HG03196 (cell line): ENCODE data around the gene MSANTD7.
"Not testable (repeated sequence)": the region's sequence is repeated elsewhere in the genome, so short reads cannot be mapped to it uniquely, and the experiment has no call there.

Experiments
- ATAC-seq: cut with Tn5 transposase; IDR thresholded peaks from one replicate; pipeline ENCODE4 v1.9.1; 2021; ENCODE audit not compliant: unreplicated experiment

MSANTD7 gene

DNA sequence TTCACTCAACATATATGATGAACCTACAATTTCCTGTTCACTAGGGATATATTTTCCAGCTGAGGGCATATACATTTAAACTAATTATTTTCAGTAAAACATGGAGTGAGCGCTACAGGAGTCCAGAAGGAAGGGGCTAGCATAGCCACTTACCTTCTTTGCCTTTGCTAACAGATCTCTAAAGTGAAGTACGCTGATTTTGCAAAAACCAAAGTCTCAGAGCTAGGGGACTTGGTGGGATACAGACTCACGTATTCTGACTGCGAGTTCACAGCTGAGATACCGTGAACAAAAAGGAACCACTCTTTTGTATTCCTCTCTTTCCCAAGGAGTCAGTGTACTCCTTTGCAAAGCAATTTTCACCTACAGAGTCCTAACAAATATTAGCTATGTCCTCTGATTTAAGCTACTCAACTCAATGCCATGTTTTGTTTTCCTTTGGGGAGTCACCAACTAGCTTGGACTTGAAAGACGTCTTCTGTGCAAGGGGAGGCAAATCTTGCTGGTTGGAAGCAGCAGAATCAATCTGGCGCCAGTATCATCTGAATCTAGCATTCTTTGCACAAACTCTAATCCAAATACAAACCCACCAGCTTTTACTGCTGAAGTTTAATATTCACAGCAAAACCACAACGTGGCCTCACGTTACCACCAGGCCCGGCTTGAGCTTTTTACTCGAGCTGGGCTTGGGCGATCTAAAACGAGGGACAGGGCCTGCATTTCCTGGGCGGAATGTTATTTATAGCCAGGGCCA, 926 bp upstream of the MSANTD7 start:
- ATAC-seq: no peak

DNA sequence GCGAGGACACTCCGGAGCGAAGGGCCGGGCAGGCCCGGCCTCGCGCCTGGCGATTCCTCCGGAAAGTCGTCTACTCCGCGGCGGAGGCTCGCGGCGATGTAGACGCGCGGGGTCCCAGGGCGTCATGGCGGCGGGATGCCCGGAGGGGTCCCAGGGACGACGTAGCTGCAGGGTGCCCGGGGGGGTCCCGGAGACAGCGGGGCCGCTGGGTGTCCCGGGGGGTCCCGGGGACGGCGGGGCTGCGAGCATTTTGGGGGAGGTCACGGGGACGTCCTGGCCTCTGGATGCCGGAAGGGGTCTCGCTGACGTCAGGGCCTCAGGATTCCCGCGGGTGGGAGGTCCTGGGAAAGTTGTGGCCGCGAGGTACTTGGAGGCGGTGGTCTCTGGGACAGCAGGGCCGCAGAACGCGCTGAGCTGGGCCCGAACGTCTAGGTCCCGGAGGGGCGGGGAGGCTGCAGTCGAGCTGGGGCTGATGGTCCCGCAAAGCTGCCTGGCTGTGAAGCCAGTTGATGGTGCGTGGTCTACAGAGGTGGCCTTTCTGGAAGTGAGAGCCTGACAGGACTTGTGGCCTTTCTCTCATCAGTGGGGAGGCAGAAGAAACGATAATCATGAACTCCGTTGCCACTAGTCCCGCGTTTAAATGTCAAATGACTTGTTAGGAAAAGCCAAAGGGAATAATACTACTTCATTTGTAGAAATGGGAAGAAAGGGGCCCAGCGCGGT, 637 bp downstream of the MSANTD7 start:
- ATAC-seq: peak; percentile 8

DNA sequence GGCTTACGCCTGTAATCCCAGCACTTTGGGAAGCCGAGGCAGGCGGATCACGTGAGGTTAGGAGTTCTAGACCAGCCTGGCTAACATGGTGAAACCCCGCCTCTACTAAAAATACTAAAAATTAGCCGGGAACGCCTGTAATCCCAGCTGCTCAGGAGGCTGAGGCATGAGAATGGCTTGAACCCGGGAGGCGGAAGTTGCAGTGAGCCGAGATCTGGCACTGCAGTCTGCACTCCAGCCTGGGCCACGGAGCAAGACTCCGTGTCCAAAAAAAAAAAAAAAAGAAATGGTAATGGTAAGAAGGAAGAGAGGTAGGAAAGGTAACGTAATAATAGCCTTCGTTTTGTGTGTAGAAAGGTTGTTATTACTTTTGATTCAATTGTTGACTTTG, 1.2 kb downstream of the MSANTD7 start:
- no peak for ATAC-seq

DNA sequence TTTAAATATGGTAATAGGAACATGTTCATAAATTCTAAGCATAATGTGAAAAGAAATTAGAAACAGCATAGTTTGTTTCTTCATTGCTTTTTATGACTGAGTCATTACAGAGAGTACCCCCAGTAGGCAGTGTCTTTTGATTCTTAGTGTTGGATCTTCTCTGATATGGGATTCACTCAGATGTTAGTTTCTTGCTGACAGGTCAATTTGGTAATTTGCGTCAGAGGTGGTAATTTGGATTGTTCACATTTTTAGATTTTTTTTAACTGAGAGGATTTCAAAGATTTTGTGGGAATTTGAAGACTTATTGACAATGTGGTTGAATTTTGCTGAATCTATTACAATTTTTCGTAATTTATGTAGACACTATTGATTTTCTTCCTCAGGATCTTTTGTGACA, 2.1 kb downstream of the MSANTD7 start:
- ATAC-seq: no peak

DNA sequence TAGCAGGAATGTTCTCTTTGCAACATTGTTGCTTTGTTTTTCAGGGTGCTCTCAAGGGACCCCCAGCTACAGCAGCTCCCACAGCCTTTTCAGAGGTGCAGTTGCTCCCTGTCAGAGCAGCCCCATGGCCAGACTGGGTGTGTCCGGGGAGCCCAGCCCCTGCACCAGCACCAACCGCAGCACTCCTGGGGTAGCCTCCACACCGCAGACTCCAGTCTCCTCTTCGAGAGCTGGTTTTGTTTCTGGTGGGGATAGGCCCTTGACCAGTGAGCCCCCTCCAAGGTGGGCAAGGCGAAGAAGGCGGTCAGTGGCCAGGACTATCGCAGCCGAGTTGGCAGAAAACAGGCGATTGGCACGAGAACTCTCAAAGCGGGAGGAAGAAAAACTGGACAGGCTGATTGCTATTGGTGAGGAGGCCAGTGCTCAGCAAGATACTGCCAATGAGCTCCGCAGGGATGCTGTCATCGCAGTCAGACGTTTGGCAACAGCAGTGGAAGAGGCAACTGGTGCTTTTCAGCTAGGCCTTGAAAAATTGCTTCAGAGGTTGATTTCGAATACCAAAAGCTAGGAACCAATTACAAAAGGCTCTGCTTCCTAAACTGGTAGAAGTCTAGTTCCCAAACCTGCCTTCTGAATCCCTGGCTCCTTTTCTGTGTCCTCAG, 5.4 kb downstream of the MSANTD7 start:
- ATAC-seq: no peak

DNA sequence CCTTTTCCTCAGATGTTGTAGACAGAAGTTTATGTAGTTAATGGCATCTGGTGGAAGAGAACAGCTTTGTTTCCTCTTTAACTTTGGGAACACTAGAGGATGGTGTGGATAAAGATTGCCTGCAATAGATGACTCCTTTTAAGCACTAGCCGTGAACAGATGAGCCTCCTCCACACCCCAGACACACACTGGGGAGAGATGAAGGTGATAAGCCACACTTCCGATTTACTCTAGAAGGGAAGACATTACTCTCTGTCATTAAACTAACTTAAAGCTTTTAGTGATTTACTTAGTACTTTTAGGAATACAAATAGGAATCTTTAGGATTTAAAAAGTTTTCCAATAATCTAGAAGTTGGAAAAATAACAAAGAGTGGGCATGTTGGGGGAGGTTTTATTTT, 6.8 kb downstream of the MSANTD7 start:
- no peak for ATAC-seq

DNA sequence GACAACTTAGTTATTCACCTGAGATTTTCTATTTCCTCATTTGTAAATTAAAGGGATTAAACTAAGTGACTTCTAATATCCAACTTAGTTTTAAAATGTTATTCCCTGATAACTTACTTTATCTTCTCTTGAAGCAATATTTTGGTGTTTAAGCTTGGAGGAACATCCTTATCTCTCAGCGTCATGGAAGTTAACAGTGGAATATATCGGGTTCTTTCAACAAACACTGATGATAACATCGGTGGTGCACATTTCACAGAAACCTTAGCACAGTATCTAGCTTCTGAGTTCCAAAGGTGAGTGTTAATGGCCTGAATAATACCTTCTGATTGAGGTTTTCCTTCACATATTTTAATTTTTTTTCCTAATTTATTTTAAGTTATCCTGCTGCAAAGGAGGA, 14.1 kb downstream of the MSANTD7 start:
- ATAC-seq: no peak

DNA sequence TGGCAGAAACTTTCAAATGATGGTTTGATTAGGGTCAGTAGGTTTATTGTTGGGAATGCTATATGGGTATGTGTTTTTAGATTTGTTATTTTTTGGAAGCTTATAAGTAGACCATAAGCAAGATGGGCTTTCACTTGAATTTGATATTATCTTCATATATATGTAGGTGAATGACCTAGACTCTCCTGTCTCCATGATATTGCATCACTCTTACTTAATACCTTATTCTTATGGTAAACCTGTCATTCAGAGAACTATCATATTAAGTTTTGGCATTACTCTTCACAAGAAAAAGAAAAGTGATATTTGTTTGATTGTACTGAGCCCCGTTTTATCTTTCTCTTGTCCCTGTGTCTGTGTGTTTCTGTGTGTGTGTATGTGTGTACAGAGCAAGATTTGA, 17.3 kb downstream of the MSANTD7 start:
- ATAC-seq: no peak

DNA sequence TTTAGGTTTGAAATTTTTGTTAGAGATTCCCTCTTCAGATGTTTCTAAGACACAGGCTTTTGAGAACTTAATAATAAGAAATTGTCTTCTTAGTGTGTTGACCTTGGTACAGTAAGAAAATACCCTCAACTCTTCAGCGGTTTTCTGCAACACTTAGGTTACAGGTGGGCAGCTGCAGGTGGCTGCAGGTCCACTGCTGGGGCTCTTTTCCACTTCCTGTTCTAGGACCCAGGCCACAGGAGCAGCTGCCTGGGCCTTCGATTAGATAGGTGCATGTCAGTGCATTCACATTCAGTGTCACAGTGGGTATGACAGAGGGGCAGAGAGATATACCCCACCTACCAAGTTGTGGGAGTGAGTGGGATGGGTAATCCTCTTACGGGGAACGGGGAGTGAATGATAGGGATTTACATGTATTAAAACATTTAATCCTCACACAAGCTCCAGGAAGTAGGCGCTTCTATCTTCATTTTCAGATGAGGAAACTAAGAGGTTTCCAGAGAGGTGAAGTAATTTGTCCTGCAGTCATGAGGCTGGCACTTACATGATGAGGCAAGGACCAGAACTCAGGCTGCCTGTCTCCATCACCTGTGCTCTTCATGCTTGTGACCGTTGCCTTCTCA, 20.3 kb downstream of the MSANTD7 start:
- no peak for ATAC-seq

DNA sequence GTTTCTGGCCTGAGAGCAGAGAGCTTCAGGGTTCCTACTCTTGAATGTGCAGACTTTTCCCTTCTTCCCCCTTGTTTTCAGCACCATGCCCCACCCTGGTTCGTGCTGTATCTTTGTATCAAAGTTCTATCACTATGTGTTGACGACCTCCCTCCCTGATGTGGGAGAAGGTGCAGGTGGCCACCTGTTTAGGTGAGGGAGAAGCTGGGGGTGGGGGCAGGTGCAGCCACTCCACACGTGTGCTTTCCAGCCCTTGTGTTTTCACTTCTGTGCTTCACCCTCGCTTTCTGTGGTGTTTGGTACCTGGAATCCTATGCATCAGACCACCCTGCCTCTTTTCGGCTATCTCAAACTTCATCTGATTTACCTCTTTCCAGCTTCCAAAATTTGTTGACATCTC, 20.9 kb downstream of the MSANTD7 start:
- ATAC-seq: no peak

DNA sequence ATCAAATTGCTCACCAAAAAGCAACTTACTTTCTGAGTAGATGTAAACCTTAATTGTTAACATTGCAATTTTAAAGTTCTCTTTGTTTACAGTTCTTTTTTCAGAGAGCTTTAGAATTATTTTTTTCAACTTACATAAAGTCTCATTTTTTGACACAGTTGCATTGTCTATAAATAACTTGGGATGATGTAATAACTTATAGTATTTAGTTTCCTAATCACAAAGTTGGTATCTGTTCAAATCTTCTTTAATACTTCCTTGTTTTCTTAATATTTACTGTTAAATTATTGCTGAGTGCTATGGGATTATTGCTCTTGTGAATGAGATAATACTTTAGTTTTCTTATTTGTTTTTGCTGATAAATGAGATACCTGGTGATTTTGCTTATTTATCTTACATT, 21.7 kb downstream of the MSANTD7 start:
- no peak for ATAC-seq

DNA sequence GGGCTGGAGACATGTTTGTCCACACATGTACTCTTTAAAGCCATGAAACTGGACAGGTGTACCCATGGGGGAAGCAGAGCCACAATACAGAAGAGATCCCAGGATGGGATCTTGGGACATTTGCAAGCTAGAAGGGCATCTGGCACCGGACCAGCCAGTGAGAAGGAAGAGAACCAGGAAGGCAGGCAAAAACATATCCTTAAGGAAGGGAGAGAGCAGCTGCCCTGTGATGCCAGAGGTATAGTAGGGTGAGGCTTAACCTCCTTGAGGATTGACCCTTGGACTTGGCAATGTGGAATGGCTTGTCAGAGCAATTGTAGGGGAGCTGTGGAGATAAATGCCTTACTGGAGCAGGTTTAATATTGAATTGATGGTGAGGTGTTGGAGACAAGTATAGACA, 22.7 kb downstream of the MSANTD7 start:
- no peak for ATAC-seq

DNA sequence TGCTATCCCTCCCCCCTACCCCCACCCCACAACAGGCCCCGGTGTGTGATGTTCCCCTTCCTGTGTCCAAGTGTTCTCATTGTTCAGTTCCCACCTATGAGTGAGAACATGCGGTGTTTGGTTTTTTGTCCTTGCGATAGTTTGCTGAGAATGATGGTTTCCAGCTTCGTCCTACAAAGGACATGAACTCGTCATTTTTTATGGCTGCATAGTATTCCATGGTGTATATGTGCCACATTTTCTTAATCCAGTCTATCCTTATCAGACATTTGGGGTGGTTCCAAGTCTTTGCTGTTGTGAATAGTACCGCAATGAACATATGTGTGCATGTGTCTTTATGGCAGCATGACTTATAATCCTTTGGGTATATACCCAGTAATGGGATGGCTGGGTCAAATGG, 26.4 kb downstream of the MSANTD7 start:
- not testable (repeated sequence) for ATAC-seq

DNA sequence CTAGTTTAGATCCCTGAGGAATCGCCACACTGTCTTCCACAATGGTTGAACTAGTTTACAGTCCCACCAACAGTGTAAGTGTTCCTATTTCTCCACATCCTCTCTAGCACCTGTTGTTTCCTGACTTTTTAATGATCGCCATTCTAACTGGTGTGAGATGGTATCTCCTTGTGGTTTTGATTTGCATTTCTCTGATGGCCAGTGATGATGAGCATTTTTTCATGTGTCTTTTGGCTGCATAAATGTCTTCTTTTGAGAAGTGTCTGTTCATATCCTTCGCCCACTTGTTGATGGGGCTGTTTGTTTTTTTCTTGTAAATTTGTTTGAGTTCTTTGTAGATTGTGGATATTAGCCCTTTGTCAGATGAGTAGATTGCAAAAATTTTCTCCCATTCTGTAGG, 26.8 kb downstream of the MSANTD7 start:
- not testable (repeated sequence) for ATAC-seq

DNA sequence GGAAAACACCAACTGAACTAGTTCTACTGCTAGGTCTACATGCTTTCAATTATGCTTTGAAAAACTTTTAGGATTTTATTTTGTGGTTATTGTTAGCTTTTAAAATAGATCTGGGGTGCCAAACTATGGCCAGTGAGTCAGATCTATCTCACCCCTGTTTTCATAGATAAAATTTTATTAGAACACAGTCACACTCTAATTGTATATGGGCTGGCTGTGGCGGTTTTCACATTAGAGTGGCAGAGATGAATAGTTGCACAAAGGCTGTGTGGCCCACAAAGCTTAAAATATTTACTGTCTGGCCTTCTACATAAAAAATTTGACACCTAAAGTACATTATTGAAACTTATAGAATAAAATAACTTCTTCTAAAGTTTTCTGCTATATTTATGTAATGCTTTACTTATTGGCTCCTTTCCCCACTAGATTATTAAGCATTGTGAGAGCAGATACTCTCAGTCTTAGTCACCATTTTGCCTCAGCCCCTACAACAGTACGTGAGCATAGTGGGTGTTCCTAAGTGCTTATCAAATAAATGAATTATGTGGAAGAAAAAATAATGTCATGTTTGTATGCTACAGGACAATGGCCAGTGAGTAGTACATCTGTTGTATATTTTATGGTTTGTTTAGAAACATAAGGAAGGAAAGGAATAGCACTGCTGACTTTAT, 35.1 kb downstream of the MSANTD7 start:
- peak; percentile 54 for ATAC-seq

DNA sequence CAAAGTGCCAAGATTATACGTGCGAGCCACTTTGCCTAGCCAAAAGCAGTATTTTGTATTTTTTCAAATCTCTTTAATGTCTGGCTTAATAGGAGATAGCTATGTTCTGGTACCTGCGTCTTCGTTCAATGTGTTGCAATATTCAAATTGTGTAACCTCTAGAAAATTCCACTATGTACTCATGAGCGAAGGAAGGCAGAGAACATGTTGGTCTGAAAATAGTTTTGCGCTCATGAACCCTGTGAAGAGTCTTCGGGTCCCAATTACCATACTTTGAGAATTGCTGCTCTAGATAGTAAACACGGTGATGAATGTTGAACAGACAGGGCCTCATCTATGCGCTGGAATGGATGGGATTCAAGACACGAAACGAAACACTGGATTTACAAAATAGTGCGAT, 37.8 kb downstream of the MSANTD7 start:
- no peak for ATAC-seq

DNA sequence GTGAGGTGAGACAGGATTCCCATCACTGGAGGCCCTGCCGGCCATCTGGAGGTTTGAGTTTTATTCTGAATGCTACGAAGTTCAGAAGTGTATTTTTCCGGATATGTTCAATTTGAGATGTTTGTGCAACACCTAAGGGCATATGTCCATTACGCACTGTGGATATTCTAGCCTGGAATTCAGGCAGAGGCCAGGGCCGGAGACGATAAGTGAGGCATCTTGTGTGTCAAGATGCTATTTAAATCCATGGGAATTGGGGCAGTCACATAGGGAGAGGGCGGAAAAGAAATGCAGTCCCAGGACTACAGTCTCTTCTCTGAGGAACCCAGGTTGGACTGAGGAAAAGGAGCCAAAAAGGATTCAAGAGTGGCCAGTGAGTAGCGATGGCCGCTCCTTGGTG, 38.7 kb downstream of the MSANTD7 start:
- ATAC-seq: no peak

DNA sequence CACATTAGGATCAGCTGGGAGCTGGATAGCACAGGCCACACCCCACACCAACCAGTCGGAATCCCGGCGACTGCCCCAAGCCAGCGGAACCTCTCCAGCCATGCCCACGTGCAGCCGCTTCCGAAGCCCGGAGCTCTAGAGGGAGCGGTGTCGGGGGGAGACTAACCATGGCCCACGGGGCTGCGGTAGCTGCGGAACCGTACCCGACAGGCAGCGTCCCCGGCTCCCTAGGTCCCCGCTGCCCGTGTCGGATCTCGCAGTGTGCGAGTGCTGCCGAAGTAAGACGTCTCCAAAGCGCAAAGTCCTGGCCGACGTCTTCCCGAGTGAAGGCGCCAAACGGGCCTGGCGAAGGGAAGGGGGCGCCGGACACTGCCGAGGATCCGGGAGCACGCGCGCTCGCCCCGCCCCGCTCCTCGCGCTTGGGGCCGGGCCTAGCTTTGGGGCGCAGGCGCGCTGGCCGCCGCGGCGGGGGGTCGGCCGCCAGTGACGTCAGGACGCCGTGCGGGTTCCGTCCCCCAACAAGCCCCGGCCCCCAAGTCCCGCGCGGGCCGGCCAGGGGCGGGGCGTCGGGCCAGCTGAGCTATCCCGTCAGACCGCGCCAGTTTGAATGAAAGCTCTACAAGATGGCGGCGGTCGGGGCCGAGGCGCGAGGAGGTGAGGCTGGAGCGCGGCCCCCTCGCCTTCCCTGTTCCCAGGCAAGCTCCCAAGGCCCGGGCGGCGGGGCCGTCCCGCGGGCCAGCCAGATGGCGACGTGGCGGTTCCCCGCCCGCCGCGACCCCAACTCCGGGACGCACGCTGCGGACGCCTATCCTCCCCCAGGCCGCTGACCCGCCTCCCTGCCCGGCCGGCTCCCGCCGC, 40.4 kb downstream of the MSANTD7 start, which contains the start of gene SUV39H2:
Gene SUV39H2, plus strand, starts transcription at position 601 of the 858 bp plus-strand sequence. Its CDS starts 23 bp downstream, at position 624.
- peak; percentile 93 for ATAC-seq

DNA sequence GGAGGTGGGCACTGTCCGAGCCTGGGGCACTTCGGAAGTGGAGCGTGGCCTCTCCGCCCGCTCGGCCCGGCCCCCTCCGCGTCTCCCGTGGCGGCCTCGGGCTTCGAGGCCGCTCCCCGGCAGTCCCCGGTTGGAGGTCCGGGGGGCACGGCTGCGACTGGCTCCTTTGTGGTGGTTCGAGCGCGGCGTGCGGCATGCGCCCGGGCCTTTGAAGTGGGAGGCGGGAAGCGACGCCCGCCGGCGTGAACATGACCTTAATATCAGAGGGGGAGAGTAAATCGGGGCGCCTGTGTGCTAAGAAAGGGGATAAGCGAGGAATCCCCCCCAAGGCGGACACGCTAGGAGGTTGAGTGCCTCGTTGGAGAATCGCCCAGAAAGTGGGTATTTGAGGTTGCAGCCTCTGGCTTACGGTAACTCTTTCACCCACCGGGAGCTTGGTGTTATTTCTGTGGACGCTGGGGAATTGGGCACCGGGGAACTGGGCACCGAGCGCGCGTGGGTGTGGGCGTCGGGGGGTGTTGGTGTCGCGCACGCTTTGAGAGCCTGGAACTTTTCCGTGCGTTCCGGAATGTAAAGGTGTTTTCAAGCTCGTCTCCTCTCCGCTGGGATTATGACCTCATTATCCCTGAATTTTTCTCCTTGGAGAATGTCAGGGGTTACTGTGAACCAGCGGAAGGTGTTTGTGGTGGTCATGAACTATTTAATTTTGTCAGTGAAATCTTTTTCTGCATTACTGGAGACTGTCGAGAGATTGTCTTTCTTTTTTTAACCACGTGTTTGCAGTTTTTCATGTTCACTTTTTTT, 41.2 kb downstream of the MSANTD7 start:
- peak; percentile 2 for ATAC-seq

DNA sequence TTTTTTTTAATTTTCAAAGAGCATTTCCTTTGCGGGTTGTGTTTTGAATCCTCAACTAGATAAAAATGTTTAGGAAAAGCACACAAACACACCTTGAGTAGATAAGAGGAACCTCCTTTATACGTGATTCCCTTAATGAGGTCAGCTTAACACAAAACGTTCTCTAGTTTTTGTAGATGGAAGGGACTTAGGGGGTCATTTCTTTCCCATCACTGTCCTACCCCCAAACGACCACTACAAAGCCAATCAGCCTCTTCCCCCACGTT, 41.8 kb downstream of the MSANTD7 start:
- ATAC-seq: no peak
